ENCODE results near the gene GTF3C1. TPM values are rescaled to one million over a fixed set of nuclear protein-coding genes. Genes with fewer than 3 reads are reported as not detected.

The GTF3C1 gene
- polyA plus RNA-seq, 1 donor from 2014 or later, result 54.0 TPM

DNA sequence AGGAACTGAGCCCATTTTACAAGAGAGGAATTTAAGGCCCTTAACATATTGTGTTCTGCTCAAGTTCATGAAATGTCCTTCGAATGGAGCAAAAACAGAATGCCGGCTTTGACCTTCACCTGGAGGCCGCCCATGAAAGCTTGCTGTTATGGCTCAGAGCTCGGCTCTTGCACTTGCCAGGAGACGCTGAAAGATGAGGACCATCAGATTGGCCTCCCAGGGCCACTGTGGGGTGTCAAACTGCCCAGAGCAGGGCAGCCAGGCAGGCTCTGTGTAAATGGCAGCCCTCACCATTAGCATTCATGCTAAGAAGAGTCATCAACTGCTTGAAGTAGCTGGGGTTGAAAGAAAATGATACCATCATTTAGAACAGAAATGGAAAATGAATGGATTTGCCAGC lies 108.4 kb downstream of the GTF3C1 start:
- Histone ChIP-seq H3K9me3 (ENCODE audit: low read length) (no peaks in the 10 kb centered on the region), H3F3A (ENCODE audit: insufficient read depth, low read length, poor library complexity, severe bottlenecking) (no peaks in the 10 kb centered on the region), H3K36me3 (ENCODE audit: insufficient read depth, low read length) (no peaks in the 10 kb centered on the region), H3K79me2 (replicated peaks; ENCODE audit: insufficient read depth, low read length) (no peaks in the 10 kb centered on the region), H4K20me1 (ENCODE audit: insufficient read depth) (no peaks in the 10 kb centered on the region), H3K4me2 (ENCODE audit: low read length) (no peak overlapping the region), H3K27me3 (ENCODE audit: insufficient read depth, low read depth, low read length) (no peaks in the 10 kb centered on the region), H2AFZ (ENCODE audit: low read depth, low read length) (no peak overlapping the region), H3K27ac (ENCODE audit: low read length) (no peak overlapping the region), H3K9me2 (ENCODE audit: insufficient read depth, low read length) (no peaks in the 10 kb centered on the region), H3K9ac (ENCODE audit: low read length) (no peak overlapping the region), H3K4me3 (ENCODE audit: low read length) (no peak overlapping the region)
- TF ChIP-seq, protein P1, sequence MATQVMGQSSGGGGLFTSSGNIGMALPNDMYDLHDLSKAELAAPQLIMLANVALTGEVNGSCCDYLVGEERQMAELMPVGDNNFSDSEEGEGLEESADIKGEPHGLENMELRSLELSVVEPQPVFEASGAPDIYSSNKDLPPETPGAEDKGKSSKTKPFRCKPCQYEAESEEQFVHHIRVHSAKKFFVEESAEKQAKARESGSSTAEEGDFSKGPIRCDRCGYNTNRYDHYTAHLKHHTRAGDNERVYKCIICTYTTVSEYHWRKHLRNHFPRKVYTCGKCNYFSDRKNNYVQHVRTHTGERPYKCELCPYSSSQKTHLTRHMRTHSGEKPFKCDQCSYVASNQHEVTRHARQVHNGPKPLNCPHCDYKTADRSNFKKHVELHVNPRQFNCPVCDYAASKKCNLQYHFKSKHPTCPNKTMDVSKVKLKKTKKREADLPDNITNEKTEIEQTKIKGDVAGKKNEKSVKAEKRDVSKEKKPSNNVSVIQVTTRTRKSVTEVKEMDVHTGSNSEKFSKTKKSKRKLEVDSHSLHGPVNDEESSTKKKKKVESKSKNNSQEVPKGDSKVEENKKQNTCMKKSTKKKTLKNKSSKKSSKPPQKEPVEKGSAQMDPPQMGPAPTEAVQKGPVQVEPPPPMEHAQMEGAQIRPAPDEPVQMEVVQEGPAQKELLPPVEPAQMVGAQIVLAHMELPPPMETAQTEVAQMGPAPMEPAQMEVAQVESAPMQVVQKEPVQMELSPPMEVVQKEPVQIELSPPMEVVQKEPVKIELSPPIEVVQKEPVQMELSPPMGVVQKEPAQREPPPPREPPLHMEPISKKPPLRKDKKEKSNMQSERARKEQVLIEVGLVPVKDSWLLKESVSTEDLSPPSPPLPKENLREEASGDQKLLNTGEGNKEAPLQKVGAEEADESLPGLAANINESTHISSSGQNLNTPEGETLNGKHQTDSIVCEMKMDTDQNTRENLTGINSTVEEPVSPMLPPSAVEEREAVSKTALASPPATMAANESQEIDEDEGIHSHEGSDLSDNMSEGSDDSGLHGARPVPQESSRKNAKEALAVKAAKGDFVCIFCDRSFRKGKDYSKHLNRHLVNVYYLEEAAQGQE (IDR thresholded peaks at IDR 0.05; ENCODE audit: borderline replicate concordance), result no peak
- TF ChIP-seq POLR2AphosphoS5 (IDR thresholded peaks at IDR 0.05) (no peak), EZH2 (IDR thresholded peaks at IDR 0.05; ENCODE audit: borderline replicate concordance, insufficient read depth, low read length, poor library complexity, severe bottlenecking) (no peak), MXI1 (conservative IDR thresholded peaks at IDR 0.05; ENCODE audit: poor library complexity, severe bottlenecking) (no peak), SMC3 (conservative IDR thresholded peaks at IDR 0.05; ENCODE audit: poor library complexity) (no peak), TAF1 (IDR thresholded peaks at IDR 0.05; ENCODE audit: low read depth) (no peak), EP300 (conservative IDR thresholded peaks at IDR 0.05; ENCODE audit: poor library complexity, severe bottlenecking) (no peak), RAD21 (conservative IDR thresholded peaks at IDR 0.05) (no peak)
- TF ChIP-seq, protein P2, sequence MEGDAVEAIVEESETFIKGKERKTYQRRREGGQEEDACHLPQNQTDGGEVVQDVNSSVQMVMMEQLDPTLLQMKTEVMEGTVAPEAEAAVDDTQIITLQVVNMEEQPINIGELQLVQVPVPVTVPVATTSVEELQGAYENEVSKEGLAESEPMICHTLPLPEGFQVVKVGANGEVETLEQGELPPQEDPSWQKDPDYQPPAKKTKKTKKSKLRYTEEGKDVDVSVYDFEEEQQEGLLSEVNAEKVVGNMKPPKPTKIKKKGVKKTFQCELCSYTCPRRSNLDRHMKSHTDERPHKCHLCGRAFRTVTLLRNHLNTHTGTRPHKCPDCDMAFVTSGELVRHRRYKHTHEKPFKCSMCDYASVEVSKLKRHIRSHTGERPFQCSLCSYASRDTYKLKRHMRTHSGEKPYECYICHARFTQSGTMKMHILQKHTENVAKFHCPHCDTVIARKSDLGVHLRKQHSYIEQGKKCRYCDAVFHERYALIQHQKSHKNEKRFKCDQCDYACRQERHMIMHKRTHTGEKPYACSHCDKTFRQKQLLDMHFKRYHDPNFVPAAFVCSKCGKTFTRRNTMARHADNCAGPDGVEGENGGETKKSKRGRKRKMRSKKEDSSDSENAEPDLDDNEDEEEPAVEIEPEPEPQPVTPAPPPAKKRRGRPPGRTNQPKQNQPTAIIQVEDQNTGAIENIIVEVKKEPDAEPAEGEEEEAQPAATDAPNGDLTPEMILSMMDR (IDR thresholded peaks at IDR 0.05; ENCODE audit: poor library complexity, severe bottlenecking), result no peak

DNA sequence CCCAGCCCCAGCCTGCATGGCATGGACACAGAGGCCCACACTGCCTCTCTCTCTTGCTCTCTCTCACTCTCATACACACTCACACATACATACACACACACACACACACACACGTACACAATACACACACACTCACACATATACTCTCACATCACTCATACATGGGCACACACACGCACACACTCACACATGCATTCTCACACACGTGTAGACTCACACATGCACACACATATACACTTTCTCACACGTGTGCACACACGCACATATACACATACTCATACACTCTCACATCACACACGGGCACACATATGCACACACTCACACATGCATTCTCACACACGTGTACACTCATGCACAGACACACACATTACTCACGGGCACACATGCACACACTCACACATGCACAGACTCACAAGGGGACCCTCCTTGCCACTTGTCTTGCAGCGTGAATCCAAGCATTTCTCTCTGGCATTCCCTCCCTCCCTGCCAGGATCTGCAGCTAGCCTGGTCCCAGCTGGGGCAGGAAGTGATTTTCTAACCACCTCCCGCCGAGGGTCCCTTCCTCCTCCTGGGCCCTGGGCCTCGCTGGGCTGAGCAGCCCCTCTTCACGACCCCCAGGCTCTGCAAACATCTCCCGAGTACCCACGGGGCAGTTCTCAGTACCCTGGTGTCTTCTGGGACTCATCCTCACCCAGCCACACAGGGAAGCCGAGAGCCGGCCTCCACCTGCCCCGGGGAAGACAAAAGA lies 110.3 kb downstream of the GTF3C1 start:
- Histone ChIP-seq H3K79me2 (replicated peaks; ENCODE audit: insufficient read depth, low read length) (no peaks in the 10 kb centered on the region), H3K9ac (ENCODE audit: low read length) (no peak overlapping the region), H3K4me3 (ENCODE audit: low read length) (no peak overlapping the region), H3K9me2 (ENCODE audit: insufficient read depth, low read length) (no peaks in the 10 kb centered on the region), H2AFZ (ENCODE audit: low read depth, low read length) (no peak overlapping the region), H3K9me3 (ENCODE audit: low read length) (no peaks in the 10 kb centered on the region), H4K20me1 (ENCODE audit: insufficient read depth) (no peaks in the 10 kb centered on the region), H3K27ac (ENCODE audit: low read length) (no peak overlapping the region), H3F3A (ENCODE audit: insufficient read depth, low read length, poor library complexity, severe bottlenecking) (no peaks in the 10 kb centered on the region), H3K36me3 (ENCODE audit: insufficient read depth, low read length) (no peaks in the 10 kb centered on the region), H3K4me2 (ENCODE audit: low read length) (no peak overlapping the region), H3K27me3 (ENCODE audit: insufficient read depth, low read depth, low read length) (no peaks in the 10 kb centered on the region)
- no peak for TF ChIP-seq EP300 (conservative IDR thresholded peaks at IDR 0.05; ENCODE audit: poor library complexity, severe bottlenecking)
- TF ChIP-seq TAF1 (IDR thresholded peaks at IDR 0.05; ENCODE audit: low read depth), result no peak
